Measurements from ENCODE around the gene MCOLN1.
A peak's percentile ranks its signal among the peaks of the same experiment; 100 is the strongest.
"Not testable (repeated sequence)": the region's sequence is repeated elsewhere in the genome, so short reads cannot be mapped to it uniquely, and the experiment has no call there.

The MCOLN1 gene

DNA sequence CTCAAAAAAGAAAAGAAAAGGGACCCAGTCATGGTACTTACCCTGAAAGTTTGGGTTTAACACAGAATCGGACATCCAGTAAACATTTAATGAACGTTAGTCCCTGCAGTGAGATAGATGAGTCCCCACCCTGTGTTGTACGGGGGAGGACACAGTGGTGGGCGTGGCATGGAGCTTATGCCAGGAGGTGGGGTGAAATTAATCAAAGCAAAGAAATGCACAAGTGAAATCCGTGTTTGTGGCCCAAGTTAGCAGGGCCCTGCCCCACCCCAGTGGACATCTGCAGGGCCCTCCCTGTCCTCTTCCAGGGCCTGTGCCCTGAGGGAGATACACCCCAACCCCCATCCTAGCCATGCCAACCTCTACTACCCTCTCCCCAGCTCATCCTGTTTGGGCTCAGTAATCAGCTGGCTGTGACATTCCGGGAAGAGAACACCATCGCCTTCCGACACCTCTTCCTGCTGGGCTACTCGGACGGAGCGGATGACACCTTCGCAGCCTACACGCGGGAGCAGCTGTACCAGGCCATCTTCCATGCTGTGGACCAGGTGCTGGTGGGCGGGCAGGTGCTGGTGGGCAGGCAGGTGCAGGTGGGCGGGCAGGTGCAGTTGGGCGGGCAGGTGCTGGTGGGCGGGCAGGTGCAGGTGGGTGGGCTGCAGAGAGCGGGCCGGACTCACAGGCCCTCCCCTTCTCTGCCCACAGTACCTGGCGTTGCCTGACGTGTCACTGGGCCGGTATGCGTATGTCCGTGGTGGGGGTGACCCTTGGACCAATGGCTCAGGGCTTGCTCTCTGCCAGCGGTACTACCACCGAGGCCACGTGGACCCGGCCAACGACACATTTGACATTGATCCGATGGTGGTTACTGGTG lies 3.9 kb downstream of the MCOLN1 start:
- no peak for DNase-seq

DNA sequence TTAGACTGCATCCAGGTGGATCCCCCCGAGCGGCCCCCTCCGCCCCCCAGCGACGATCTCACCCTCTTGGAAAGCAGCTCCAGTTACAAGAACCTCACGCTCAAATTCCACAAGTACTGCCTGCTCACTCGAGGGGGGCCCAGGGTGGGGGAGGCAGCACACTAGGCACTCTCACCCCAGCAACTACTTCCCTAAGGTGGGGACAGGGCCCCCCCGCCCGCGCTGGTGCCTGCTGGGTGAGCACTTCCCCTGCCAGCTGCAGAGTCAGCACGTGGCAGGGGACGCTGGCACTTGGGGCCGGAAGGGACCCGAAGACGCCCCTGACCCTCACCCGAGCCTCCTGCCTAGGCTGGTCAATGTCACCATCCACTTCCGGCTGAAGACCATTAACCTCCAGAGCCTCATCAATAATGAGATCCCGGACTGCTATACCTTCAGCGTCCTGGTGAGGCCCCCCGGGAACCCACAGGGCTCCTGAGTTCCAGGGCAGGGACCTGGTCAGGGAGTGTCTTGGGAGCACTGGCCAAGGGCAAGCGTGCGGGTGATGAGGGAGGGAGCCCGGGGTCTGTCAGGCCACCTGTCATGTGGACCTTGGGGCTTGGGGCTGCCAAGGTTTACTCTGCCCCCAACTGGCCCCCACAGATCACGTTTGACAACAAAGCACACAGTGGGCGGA lies 5.2 kb downstream of the MCOLN1 start:
- DNase-seq = peak; percentile 10

DNA sequence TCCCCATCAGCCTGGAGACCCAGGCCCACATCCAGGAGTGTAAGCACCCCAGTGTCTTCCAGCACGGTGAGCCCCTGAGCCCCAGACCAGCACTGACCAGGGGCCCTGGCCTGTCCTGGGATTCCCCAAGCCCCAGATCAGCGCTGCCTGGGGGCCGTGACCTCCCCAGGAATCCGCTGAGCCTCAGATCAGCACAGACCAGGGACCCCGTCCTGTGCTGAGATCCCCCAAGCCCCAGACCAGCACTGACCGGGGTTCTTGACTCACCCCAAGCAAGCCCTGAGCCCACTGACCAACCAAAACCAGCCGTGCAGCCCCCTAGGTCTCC lies 5.7 kb downstream of the MCOLN1 start:
- DNase-seq = no peak

DNA sequence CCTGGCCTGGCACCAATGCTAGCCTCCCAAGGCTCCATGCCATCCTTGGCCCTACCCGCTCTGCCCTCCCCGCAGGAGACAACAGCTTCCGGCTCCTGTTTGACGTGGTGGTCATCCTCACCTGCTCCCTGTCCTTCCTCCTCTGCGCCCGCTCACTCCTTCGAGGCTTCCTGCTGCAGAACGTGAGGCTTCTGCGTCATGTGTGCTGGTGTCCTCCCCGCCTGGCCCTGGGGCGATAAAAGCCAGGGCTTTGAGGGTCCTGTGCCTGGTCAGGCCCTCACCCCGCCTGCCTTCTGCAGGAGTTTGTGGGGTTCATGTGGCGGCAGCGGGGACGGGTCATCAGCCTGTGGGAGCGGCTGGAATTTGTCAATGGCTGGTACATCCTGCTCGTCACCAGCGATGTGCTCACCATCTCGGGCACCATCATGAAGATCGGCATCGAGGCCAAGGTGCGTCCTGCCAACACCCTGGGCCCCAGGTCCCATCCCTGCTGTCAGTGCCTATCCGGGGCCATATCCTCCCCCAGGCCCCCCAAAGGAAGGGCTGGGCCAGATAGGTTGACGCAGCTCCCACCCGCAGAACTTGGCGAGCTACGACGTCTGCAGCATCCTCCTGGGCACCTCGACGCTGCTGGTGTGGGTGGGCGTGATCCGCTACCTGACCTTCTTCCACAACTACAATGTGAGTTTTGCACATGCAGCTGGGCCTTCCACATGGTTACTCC lies 6.3 kb downstream of the MCOLN1 start:
- DNase-seq = no peak

DNA sequence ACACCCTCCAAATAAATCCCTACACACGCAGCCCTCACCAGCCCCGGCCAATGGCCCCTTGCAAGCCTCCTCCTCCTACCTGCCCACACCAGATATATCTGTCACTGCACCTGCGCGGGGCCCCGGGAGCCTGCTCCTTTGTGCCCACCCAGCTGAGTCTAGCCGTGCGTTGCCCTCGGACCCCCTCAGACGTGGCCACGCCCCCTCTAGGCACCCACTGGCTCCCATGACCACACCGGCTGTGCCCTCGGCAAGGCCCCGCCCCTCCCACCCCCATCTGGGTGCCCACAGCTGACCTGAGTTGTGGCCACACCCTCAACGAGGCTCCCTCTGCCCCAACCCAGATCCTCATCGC lies 6.8 kb downstream of the MCOLN1 start:
- DNase-seq = no peak

DNA sequence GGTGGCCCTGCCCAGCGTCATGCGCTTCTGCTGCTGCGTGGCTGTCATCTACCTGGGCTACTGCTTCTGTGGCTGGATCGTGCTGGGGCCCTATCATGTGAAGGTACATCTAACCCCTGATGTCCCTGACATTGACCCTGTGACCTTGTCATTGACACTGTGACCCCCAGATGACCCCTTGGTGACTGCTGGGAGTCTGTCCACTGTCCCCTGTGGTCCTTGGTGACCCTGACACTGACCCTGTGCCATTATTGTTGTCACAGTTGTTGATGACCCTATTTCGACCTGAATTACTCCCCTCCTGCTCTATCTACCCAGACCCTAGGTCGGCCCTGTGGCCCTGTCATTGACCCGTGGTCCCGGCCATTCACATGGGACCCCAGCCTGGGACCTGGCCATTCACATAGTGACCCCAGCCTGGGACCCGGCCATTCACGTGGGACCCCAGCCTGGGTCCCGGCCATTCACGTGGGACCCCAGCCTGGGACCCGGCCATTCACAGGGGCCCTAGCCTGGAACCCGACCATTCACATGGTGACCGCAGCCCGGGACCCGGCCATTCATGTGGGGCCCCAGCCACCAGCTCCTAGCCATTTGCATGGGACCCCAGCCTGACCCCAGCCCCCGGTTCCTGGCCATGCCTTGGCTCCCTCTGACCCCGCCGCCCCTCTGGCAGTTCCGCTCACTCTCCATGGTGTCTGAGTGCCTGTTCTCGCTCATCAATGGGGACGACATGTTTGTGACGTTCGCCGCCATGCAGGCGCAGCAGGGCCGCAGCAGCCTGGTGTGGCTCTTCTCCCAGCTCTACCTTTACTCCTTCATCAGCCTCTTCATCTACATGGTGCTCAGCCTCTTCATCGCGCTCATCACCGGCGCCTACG lies 7.4 kb downstream of the MCOLN1 start:
- no peak for DNase-seq

DNA sequence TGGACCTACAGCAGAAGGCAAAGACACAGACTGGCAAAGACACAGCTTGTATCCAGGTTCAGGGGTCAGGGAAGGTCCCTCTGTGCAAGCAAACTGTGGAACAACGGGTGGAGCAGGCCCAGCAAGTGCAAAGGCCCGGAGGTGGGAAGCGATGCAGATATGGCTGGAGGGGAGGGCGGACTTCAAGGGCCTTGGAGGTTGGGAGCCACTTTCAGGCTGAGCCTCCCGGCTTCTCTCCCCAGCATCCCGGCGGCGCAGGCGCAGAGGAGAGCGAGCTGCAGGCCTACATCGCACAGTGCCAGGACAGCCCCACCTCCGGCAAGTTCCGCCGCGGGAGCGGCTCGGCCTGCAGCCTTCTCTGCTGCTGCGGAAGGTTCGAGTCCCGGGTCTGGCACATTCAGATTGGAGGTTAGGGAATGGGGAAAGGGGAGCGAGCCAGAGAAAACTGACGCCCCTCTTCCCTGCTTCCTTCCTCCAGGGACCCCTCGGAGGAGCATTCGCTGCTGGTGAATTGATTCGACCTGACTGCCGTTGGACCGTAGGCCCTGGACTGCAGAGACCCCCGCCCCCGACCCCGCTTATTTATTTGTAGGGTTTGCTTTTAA lies 11.0 kb downstream of the MCOLN1 start:
- peak; percentile 9 for DNase-seq

DNA sequence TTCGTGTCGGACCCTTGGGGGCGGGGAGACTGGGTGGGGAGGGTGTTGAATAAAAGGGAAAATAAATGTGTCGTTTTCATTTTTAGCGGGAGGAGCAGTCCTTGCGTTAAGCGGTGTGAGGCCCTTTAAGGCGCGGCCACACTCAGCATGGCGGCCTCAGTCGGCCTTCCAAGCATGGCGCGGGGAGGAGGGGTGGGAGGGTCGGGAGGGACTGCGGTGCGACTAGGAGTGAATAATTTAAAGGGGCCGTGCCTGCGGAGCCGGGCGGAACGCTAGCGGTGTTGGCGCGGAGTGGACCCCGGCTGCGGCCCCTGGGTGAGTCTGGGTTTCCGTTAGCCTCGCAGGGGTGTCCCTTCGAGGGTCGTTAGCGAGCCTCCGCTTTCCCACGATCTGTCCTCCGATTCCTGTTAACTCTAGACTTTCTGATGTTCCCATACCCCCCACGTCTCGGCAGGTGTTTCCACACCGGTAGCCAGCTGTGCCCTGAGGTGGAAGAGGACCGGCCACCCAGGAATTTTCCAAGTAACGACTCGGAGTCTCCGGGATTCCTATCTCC lies 11.6 kb downstream of the MCOLN1 start:
- peak; percentile 92 for DNase-seq

DNA sequence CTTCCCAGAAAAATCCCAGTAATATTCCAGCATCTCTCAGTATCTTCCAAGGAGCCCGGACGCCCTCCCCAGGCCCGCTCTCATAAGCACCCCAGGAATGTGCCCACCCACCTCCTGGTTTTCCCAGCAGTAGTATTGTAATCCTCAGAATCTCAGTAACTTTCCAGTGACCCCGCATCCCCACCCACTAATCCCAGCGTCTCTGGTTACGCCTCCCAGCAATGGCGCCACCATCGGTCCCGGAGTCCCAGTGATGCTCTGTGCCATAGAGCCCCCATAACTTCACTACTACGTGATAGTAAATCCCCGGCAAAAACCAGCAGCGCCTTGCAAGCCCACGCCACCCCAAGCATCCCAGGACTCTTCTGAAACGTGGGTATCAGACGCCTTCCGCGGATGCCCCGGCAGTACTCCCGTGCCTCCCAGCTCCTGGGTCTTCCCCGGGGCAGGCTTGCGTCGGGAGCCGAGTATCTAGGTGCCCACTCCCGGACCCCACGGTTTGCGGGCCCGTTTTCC lies 12.2 kb downstream of the MCOLN1 start:
- DNase-seq = peak; percentile 71

DNA sequence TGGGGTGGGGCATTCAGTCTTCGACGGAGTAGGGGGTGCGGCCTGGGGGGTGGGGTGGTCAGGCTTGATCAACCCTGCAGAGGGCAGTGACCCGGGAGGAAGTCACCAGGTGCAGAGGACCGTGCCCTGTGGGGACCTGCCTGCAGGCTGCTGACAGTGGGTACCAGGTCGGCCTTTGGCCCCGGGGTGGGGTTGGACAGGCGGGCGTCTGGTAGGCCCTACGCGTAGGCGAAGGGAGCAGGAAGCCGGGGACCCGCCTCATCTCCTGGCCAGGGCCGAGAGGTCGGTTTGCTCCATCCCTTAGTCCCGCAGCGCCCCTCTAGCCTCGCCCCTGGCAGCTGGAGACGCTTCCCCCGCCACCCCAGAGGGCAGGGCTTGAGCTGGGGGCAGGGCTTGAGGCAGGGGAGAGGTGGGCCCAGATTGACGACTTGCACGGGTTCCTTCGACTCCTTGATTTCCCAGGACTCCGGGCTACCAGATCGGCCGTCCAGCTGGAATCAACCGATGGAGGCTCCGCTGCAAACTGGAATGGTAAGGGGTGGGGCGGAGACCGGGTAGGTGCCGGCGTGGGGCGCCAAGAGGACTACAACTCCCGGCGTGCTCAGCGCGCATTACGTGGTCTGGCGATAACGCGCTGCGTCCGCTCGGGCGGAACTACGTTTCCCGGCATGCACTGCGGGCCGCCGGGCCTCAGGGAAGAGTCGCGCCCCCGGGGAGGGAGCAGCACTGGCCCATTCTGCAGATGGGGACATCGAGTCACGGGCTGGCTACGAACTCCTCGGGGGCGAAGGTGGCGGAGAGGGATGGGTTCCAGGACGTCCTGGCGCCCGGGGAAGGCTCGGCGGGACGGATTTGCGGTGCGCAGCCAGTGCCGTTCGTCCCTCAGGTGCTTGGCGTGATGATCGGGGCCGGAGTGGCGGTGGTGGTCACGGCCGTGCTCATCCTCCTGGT lies 12.9 kb downstream of the MCOLN1 start, which contains the start of gene PNPLA6:
Gene PNPLA6 (plus strand): TSS at position 671 of the 951 bp plus-strand sequence. CDS start 72 bp downstream, at position 743.
- DNase-seq = peak; percentile 95

DNA sequence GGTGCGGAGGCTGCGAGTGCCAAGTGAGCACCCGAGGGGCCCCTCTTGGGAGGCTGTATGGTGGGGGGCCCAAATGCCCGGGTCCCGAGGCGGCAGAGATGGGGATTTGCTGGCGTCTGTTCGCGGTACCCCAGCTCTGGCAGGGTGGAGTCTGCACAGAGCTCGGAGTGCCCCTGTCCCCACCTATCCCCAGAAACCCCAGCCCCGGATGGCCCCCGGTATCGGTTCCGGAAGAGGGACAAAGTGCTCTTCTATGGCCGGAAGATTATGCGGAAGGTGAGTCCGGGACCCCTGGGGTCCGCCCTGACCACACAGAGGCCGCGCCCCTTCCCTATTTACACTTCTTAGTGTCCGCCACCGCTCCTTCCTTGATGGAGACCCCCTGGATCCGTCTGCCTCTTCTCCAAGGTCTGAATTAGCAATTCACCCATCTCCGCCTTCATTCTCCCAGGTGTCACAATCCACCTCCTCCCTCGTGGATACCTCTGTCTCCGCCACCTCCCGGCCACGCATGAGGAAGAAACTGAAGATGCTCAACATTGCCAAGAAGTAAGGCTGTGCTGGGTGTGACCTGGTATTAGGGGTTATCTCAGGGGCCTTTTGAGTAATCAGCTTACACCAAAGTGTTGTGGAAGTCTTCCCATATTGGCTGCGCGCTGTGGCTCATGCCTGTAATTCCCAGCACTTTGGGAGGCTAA lies 13.7 kb downstream of the MCOLN1 start:
- no peak for DNase-seq

DNA sequence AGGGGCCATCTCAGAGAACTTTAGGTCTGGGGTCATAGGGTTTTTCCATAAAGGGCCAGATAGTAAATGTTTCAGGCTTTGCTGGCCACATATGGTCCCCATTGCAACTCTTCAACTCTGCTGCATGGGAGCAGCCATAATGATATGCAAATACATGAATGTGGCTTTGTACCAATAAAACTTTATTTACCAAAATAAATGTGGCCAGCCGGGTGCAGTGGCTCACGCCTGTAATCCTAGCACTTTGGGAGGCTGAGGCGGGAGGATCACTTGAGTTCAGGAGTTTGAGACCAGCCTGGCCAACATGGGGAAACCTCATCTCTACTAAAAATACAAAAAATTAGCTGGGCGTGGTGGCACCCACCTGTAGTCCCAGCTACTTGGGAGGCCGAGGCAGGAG lies 16.6 kb downstream of the MCOLN1 start:
- not testable (repeated sequence) for DNase-seq

DNA sequence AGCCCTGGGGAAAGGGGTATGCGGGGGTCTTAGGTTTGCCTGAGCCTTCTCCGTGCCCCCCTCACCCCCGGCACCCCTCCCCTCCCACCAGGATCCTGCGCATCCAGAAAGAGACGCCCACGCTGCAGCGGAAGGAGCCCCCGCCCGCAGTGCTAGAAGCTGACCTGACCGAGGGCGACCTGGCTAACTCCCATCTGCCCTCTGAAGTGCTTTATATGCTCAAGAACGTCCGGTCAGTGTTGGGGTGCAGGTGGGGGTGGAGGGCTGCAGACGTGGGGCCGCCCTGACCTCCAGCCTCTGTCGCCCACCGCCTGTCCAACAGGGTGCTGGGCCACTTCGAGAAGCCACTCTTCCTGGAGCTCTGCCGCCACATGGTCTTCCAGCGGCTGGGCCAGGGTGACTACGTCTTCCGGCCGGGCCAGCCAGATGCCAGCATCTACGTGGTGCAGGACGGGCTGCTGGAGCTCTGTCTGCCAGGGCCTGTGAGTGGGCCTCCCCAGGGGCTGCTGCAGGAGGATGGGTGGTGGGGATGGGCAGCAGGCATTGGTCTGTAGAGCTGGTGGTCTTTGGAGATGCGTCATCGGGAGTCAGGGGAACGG lies 17.5 kb downstream of the MCOLN1 start:
- no peak for DNase-seq

DNA sequence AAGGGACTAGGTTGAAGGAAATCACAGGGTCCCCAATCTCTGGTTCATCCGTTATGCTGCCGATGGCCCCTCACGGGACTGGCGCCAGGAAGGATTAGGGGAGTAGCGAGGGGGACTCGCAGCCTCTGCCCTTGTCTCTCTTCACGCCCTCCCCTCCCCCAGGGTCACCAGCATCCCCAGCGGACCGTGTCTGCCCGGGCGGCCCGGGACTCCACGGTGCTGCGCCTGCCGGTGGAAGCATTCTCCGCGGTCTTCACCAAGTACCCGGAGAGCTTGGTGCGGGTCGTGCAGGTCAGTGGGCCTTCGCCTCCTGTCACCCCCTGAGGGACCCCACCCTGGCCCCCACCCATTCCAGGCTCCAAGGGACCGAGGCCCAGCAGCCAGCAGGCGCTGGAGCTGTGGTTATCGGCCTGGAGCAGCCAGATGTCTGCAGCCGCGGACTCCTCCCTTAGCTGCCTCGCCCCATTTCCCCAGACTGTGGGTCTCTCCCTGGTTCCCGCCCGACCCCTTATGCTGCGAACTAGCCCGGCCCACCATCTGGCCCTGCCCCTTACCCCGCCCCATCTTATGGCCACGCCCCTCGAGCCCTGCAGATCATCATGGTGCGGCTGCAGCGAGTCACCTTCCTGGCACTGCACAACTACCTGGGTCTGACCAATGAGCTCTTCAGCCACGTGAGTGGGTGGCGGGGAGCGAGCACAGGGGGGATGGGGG lies 18.5 kb downstream of the MCOLN1 start:
- DNase-seq = no peak

DNA sequence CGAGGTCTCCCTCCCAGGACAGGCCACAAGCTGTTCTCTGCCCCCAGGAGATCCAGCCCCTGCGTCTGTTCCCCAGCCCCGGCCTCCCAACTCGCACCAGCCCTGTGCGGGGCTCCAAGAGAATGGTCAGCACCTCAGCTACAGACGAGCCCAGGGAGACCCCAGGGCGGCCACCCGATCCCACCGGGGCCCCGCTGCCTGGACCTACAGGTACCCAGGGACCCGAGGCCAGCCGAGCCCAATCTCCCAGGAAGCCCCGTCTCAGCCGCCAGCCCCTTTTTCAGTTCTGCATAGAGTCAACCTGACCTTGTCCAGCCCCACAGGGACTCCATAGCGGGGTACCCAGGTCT lies 19.0 kb downstream of the MCOLN1 start:
- no peak for DNase-seq

DNA sequence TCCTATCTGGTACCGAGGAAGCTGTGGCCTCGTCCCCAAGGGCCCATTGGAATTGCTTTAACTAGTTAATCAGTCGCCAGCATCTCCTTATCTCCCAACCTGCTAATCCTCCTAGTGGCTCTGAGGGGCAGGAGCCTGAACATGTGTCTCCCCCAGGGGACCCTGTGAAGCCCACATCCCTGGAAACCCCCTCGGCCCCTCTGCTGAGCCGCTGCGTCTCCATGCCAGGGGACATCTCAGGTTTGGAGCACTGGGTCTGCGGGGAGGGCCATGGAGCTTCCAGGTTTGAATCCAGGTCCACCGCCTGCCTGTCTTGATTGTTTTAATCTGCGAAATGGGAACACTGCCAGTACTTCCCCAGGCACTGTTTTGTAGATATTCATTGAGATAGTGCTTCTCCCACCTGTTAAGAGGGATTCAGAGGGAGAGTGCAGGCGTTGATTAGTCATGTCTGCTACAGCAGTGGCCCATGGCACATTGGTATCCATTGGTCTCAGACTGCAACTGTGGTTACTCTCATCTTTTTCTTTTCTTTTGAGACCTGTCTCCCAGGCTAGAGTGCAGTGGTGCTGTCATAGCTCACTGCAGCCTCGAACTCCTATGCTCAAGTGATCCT lies 19.5 kb downstream of the MCOLN1 start:
- no peak for DNase-seq

DNA sequence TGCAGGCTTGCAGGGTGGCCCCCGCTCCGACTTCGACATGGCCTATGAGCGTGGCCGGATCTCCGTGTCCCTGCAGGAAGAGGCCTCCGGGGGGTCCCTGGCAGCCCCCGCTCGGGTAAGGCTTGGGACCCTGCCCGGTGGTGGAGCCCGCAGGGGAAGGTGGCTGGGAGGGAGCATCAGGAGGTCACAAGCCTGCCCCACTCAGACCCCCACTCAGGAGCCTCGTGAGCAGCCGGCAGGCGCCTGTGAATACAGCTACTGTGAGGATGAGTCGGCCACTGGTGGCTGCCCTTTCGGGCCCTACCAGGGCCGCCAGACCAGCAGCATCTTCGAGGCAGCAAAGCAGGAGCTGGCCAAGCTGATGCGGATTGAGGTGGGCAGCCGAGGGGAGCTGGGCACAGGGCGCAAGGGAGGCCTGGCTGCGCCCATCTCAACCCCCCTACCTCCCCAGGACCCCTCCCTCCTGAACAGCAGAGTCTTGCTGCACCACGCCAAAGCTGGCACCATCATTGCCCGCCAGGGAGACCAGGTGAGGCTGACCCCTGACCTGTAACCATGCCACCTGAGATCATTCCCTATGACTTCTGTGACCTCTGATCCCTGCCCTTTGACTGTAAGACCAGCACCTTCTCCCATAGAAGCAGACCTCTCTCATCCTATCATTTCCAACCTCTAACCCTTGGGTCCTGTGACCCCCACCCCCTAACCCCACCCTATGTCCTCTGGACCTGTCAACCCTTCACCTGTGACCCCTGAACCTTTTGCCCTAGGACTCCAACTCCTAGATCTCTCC lies 20.3 kb downstream of the MCOLN1 start:
- DNase-seq = no peak

DNA sequence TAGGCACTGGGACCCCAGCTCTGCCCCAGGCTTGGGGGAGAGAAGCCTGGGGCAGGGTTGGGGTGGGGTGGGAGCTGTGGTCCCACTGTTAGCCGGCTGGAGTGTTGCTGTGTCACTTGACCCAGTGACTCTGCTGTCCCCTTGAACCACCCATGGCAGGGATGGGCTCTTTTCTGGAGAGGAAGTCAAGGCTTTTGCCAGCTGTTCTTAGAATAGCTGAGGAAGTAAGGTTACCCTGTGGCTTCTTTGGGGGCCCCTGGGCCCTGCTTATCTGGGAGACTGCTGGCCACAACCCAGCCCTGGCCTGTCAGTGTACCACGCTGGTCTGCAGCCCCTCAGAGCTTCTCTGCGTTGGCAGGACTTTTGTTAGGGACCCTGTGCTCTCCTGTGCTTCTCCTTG lies 22.2 kb downstream of the MCOLN1 start:
- DNase-seq = no peak
